Activated naive CD4-positive, alpha-beta T cell treated with anti-CD3 and anti-CD28 coated beads, Interleukin-2, amount 10 ng/mL, durations not matched to agents 7 days and 5 days (primary cell): ENCODE data around the gene DUS1L.

ENCODE experiments used
- CTCF ChIA-PET: fragments of 350-600 bp; sonication (Branson Sonifier 250); formaldehyde crosslinking; loops from one replicate; lab custom pipeline; 2021; ENCODE audit warnings: antibody characterized with exemption; lab: Charles Lee
- DNase-seq: peaks from one replicate; pipeline ENCODE4 v3.0.0-alpha.2; 2020
- H3K27ac Mint-ChIP-seq: one replicate; pipeline ENCODE4 v1.8.0; 2021; ENCODE audit warnings: mild to moderate bottlenecking, moderate library complexity, mixed read lengths
- H3K27me3 Mint-ChIP-seq: one replicate; pipeline ENCODE4 v1.8.0; 2021; ENCODE audit warnings: mild to moderate bottlenecking, mixed read lengths
- H3K36me3 Mint-ChIP-seq: one replicate; pipeline ENCODE4 v1.8.0; 2021; ENCODE audit warnings: mixed read lengths
- H3K4me1 Mint-ChIP-seq: one replicate; pipeline ENCODE4 v1.8.0; 2021; ENCODE audit warnings: mixed read lengths
- H3K4me3 Mint-ChIP-seq: one replicate; pipeline ENCODE4 v1.8.0; 2021; ENCODE audit warnings: mild to moderate bottlenecking, moderate library complexity, mixed read lengths
- H3K9me3 Mint-ChIP-seq: one replicate; pipeline ENCODE4 v1.8.0; 2021; ENCODE audit warnings: mixed read lengths

The DUS1L gene

DNA sequence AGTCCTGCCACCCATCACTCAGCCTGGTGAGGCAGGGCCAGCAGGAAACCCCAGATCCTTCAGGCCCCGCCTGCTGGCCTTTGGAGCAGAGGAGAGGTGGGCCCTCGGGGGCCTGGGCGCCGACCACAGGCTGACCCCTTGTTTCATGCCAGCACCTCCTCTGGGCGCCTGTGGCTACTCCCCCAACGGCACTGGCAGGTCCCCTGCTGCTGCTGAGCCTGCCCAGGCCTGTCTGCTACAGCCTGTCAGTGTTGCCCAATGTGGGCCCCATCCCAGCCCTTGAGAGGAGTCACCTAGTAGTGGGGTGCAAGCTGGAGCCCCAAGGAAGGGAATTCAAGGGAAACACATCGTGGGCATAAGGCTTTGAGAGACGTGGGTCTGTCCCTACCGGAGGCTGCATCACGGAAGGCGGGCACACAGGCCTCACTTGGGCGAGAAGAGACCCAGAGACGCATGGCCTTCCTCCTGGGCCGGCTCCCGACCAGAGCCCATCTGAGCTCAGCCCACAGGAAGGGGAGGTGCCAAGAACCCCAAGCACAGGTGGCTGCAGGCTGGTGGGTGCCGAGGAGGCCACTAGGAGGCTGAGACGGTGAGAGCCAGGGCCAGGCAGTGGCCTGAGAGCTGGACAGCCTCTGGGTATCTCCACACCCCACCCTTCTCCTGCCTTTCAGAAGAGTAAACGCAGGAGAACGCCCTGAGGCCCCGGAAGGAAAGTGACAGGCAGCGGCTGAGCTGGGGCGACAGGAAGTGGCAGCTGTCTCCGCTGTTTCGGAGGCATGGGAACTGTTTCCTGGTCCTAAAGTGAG lies 40.5 kb upstream of the DUS1L start:
- Mint-ChIP-seq H3K4me3 (peak overlapping the region; percentile 78), H3K27ac (peak overlapping the region; percentile 95), H3K4me1 (peaks cover 49% of the 10 kb centered on the region), H3K36me3 (peaks cover 3% of the 10 kb centered on the region), H3K9me3 (no peaks in the 10 kb centered on the region), H3K27me3 (no peaks in the 10 kb centered on the region)
- CTCF ChIA-PET, result interaction anchor here (0.7 to 2.1 kb wide), 6 partner anchors 10 to 147 kb away, joined by 3 to 5 read pairs (median 4); partner anchors contain the start of gene DCXR
- peak; percentile 78 for DNase-seq

DNA sequence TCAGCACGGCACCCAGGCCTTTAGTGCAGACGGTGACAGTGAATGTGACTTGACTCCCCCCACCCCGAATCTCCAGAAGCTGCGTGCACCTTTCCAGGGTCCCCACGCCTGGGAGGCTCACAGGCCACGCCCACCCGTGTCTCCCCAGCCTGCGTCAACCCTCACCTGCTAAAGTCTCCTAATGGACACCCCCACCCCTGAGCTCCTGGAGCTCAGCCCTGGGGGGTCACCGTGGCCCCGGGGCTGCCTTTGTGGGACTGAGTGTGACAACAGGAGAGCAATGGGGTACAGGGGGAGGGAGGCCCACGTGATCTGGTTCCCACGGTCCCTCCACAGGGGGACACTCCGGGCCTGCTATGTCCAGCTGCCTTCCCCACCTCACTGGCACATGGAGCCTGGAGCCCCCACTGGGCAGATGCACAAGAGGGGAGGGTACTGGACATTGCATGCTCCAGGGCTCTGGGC lies 39.8 kb upstream of the DUS1L start:
- peaks cover 49% of the 10 kb centered on the region for H3K4me1 Mint-ChIP-seq
- no peaks in the 10 kb centered on the region for H3K9me3 Mint-ChIP-seq
- H3K27ac Mint-ChIP-seq, result peak overlapping the region; percentile 95
- DNase-seq, result no peak
- no peaks in the 10 kb centered on the region for H3K27me3 Mint-ChIP-seq
- CTCF ChIA-PET, result interaction anchor here (0.8 to 2.1 kb wide), 2 partner anchors 9 to 146 kb away, joined by 4 to 5 read pairs; no protein-coding TSS in a partner anchor
- peaks cover 5% of the 10 kb centered on the region for H3K36me3 Mint-ChIP-seq
- peak overlapping the region; percentile 78 for H3K4me3 Mint-ChIP-seq

DNA sequence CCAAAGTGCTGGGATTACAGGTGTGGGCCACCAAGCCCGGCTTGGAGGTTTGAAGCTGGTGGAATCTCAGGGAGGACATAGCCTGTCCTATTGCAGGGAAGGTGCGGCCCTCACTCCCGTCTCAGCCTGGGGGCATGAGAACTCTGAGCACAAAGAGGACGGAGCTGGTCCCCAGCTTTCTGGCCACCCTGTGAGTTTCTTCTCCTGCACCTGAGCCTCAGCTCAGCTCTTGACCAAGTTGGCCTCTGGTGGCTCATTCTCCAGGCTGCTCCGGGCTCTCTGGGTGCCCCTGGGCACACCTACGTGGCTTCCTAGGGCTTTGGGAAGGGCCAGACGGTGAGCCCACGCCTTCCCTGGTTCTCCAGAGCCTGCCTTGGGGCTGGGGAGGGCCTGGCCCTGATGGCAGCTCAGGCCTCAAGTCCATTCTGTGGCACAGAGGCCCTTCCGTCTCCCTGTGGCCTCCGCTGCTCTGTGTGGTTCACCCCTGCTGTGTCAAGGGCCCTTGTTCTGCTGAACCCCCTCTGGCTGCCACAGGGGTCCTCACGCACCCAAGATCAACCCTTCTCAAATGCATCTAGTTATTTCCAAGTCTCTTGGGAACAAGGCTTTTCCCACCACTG lies 39.3 kb upstream of the DUS1L start:
- Mint-ChIP-seq H3K27me3 (no peaks in the 10 kb centered on the region), H3K36me3 (peaks cover 5% of the 10 kb centered on the region), H3K27ac (peak overlapping the region; percentile 95), H3K4me1 (peaks cover 46% of the 10 kb centered on the region), H3K4me3 (peak overlapping the region; percentile 78), H3K9me3 (no peaks in the 10 kb centered on the region)
- no peak for DNase-seq
- CTCF ChIA-PET, result interaction anchor here (1.5 to 2.1 kb wide), 2 partner anchors 9 to 74 kb away, joined by 3 to 5 read pairs; no protein-coding TSS in a partner anchor

DNA sequence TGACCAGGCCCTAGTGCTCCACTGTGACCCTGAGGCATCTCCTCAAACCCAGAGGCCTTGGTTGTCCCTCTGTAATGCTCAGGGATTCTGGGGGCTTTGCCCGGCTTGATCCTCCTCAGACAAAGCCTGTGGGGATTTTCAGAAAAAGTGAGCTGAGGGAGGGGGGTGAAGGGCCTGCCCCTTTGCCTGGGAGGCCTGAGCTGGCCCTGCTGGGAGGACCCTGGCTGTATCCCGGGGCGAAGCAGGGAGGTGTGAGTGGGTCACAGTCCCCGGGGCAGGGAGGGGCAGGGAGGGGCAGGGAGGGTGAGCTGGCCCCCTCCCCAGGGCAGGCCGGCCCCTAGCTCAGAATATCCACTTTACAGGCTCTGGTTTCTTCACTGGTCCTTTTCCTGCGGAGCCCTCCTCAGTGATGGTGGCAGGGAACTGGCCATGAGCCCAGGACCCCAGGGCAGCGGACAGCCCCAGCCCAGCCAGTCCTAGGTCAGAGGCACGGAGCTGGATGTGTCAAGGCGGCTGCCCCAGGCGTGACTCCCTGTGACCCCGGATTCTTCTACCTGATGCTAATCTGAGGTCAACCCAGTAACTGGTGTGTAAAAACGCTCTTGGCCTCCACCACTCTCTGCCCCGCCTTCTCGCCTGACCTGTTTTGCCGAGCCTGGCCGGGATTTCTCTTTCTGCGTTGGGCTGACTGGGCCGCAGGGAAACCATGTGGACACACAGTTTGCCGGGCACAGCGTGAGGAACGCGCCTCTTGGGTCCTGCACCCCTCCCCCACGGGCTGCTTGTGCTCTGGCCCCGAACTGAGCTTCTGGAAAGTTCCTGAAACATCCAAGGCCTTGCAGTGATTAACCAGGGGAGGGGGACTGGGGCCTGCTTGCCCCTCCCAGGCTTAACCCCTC lies 38.2 kb upstream of the DUS1L start:
- Mint-ChIP-seq H3K36me3 (peaks cover 6% of the 10 kb centered on the region), H3K4me3 (no peak overlapping the region), H3K4me1 (peaks cover 45% of the 10 kb centered on the region), H3K27ac (no peak overlapping the region), H3K27me3 (no peaks in the 10 kb centered on the region), H3K9me3 (no peaks in the 10 kb centered on the region)
- CTCF ChIA-PET, result interaction anchor here (1.0 to 1.5 kb wide), 2 partner anchors 66 to 73 kb away, joined by 3 to 4 read pairs; partner anchors contain the start of gene DCXR
- DNase-seq, result no peak

DNA sequence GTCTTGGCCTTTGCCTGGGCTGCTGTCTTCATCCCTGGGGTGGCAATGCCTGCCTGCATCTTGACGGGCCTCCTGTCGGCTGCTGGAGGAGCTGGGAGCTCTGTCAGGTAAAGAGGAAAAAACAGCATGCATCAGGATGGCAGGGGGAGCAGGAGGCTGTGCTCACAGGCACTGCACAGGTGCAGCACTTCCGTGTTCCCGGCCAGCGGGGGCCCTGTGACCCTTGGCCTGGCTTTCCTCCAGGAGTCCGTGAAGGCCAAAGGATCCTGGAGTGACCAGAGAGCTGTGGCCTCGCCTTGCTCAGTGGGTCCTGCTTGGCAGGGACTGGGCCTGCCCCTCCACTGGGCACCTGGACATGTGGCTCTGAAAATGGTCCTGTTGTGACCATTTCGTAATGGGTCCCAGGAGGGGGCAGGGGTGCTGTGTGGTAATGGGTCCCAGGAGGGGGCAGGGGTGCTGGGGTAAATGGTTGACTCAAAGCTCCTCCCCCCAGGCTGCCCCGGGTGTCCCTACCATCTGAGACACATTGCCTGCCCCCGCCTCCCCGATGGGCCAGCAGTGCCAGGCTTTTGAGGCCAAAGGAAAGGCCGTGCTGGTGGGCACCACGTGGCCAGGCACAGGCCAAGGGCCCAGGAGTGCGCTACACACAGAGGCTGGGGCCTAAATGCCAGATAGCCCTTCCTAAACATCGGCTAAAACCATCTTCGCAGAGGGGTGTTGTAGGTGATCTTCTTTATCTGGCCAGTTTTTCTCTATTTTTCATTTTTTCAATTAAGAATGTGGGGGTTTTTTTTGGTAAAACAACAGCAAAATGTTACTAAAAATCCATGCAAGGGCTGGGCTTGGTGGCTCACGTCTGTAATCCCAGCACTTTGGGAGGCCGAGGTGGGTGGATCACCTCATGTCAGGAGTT lies 36.4 kb upstream of the DUS1L start:
- H3K27me3 Mint-ChIP-seq, result no peaks in the 10 kb centered on the region
- no peak for DNase-seq
- CTCF ChIA-PET, result interaction anchor here (1.0 kb wide), 1 partner anchor 104 kb away, joined by 3 read pairs; no protein-coding TSS in a partner anchor
- H3K36me3 Mint-ChIP-seq, result peaks cover 6% of the 10 kb centered on the region
- H3K4me3 Mint-ChIP-seq, result no peak overlapping the region
- peaks cover 31% of the 10 kb centered on the region for H3K4me1 Mint-ChIP-seq
- no peak overlapping the region for H3K27ac Mint-ChIP-seq
- no peaks in the 10 kb centered on the region for H3K9me3 Mint-ChIP-seq

DNA sequence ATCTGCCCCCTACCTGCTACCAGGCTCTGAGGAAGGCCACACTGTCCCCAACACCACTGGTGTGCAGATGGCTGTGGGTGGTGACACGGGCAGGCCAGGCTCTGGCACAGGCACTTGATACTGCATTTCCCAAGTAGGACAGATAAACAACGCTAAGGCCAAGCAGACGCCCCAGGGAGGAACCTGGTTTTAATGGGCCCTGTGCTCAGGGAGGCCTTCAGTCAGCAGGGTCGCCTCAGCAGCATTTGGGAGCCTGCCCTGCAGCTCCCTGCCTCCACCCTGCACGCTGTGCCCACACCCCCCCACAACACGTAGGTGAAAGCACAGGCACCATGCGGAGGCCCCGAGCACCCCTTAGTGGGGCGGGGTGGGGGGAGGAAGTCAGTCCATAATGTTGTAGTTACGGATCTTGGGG lies 35.7 kb upstream of the DUS1L start:
- Mint-ChIP-seq H3K36me3 (peaks cover 6% of the 10 kb centered on the region), H3K27ac (no peak overlapping the region), H3K27me3 (no peaks in the 10 kb centered on the region), H3K4me1 (peaks cover 28% of the 10 kb centered on the region), H3K4me3 (peak overlapping the region; percentile 43), H3K9me3 (no peaks in the 10 kb centered on the region)
- CTCF ChIA-PET, result no interaction called here
- no peak for DNase-seq

DNA sequence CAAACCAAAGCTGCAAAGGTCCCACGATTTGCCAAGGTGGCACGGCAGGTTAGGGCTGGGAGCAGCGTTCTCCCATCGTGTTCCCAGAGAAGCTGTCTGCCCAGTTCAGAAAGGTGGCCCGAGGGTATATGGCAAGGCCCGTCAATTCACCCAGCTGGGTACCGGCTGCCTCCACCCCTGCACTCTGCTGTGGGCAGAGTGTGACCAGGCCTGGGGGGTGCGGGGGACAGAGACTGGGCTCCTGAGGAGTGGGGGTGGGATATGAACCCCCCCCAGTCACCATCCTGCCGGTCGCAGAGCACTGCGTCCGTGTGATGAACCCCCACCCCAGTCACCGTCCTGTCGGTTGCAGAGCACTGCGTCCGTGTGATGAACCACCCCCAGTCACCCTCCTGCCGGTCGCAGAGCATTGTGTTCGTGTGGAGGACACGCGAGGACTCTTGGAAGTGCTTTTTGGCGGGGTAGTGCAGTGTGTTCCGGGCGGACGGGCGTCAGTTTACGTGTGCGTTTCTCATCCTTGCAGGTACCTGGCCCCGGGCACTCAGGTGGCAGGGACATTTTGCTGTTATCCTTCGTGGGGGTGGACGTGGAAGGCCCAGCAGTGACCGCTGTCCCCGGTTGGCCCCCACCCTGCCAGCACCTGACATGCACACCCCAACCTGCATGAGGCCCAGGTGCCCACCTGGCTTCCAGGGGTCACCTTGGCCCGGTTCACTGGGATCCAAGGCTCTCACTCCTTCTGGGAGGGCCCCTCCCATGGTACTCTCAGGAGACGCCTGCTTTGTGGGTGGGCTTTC lies 35.1 kb upstream of the DUS1L start:
- peak overlapping the region; percentile 80 for H3K4me3 Mint-ChIP-seq
- H3K27me3 Mint-ChIP-seq, result no peaks in the 10 kb centered on the region
- H3K36me3 Mint-ChIP-seq, result peaks cover 9% of the 10 kb centered on the region
- DNase-seq, result no peak
- CTCF ChIA-PET, result no interaction called here
- H3K27ac Mint-ChIP-seq, result peak overlapping the region; percentile 86
- no peaks in the 10 kb centered on the region for H3K9me3 Mint-ChIP-seq
- peaks cover 26% of the 10 kb centered on the region for H3K4me1 Mint-ChIP-seq

DNA sequence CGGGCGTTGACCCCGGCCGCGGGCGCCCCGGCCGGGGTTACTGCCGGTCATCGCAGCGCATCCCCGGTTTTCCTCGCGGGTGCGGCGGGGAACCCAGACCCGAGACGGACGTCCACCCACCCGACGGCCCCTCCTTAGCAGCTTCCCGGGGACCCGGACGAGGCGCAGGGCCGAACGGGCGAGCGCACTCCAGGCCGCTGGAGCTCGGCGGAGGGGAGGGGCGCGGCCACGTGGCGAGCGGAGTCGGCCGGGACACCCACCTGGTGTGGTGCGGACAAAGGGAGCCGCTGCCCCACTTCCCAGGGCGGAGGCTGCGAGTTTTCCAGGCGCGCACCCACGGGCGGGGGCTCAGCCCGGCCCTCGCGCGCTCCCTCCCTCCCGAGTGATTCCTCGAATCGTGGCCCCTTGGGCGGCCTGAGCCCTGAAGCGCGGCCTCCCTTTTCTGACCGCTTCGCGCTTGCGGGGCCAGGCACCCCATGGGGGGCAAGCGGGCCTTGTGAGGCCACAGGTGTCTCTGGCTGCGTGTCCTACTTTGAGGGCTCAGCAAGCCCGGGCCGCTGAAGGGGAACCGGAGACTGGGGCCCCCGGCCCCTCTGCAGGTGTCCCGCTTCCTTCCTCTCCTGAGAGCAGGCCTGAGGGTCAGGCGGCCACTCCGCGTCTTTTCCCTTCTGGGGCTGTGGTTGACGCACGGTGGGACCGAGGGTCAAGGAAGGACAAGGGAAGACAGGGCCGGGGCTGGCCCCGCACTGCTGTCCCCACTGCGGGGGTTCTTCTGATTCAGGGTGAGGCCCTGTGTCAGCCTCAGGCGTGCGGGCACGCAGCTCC lies 33.5 kb upstream of the DUS1L start:
- H3K9me3 Mint-ChIP-seq, result no peaks in the 10 kb centered on the region
- H3K4me1 Mint-ChIP-seq, result peaks cover 19% of the 10 kb centered on the region
- no peak for DNase-seq
- peak overlapping the region; percentile 80 for H3K4me3 Mint-ChIP-seq
- H3K36me3 Mint-ChIP-seq, result peaks cover 11% of the 10 kb centered on the region
- CTCF ChIA-PET, result no interaction called here
- H3K27me3 Mint-ChIP-seq, result no peaks in the 10 kb centered on the region
- H3K27ac Mint-ChIP-seq, result peak overlapping the region; percentile 86

DNA sequence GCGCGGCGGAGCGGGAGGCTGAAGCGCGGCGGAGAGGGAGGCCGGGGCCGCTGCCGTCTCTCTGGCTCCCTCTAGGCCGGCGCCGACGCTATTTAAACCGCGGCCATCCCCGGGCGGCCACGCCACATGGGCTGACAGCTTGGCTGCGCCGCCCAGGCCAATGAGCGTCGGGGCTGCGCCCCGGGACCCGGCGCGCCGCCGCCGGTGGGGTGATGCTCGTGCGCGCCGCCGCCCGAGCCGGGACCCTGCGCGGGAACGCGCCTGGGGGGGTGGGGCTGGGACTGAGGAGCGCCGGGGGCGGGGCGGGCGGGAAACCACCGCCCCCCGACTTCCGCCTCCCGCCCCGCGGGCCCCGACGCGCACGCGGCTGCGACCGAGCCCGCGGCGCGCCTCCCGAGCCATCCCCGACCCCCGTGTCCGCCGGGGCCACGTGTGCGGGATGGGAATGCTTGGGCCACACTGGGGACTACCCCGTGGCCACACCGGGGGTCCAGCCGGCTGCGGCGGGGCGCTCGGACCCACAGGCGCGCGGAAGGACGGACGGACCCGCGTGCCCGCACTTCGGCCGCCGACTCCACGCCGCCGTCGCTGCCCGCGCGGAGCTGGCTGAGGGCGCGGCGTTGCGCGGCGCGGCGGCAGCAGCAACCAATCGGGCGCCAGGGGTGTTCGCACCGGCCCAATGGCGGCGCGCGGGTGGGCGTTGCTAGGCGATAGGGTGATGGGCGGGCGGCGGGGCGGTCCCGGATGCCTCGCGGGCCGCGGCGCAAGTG lies 32.8 kb upstream of the DUS1L start, which contains the start of gene FASN:
Gene FASN (minus strand): TSS at position 68 of the 770 bp plus-strand sequence. CDS start 1,791 bp downstream, outside the sequence.
- H3K36me3 Mint-ChIP-seq, result peaks cover 11% of the 10 kb centered on the region
- H3K9me3 Mint-ChIP-seq, result no peaks in the 10 kb centered on the region
- CTCF ChIA-PET, result no interaction called here
- peak within 1 kb of the TSS; percentile 75 for H3K27ac Mint-ChIP-seq
- peak; percentile 94 for DNase-seq
- peak within 1 kb of the TSS; percentile 74 for H3K4me3 Mint-ChIP-seq
- H3K4me1 Mint-ChIP-seq, result peaks cover 18% of the 10 kb centered on the region
- no peaks in the 10 kb centered on the region for H3K27me3 Mint-ChIP-seq

DNA sequence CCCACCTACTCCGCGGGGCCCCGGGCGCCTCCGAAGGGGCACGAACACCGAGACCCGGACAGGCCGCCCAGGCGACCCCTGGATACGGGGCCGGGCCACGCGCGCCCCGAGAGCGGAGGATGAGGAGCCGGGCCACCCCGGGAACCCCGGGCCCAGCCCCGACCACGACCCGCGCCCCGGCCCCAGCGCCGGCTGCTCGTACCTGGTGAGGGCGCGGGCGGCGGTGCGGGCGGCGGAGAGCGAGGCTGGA lies 32.2 kb upstream of the DUS1L start:
- no peak for DNase-seq
- peaks cover 13% of the 10 kb centered on the region for H3K36me3 Mint-ChIP-seq
- H3K9me3 Mint-ChIP-seq, result no peaks in the 10 kb centered on the region
- H3K27me3 Mint-ChIP-seq, result no peaks in the 10 kb centered on the region
- CTCF ChIA-PET, result no interaction called here
- H3K27ac Mint-ChIP-seq, result peak overlapping the region; percentile 75
- H3K4me3 Mint-ChIP-seq, result peak overlapping the region; percentile 74
- peaks cover 20% of the 10 kb centered on the region for H3K4me1 Mint-ChIP-seq

DNA sequence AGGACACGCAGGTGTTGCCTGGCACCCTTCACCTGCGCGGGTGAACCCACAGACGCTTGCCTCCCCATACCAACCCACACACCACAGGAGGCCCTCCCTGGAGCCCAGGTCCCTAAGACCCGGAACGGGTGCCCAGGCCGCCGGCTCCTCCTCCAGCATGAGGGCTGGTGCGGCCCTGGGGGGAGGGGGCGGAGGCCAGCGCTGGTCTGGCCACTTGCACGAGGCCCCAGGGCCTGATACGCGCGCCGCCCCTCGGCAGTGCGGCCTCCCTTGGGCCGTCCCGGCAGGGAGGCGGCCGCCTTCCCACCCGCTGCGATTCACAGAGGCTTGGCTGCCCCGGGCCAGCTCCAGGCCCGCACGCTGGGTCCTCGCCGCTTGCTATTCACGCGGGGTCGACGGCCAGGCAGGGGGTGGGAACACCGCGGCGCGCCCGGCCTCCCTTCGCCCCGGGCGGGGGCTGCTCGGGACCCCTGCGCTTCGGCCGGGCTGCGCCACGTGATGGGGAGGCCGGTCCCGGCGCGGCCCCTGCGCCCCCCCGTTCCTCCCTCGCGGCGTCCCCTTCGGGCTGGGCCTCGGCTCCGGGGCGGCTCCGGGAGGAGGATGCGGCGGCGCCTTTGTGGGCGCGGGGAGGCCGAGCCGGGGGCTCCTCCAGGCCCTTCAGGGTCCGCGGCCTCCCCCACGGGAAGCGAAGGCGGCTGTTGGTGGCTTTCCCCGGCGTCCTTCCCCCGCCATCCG lies 31.7 kb upstream of the DUS1L start:
- H3K36me3 Mint-ChIP-seq, result peaks cover 13% of the 10 kb centered on the region
- no peaks in the 10 kb centered on the region for H3K27me3 Mint-ChIP-seq
- peak; percentile 52 for DNase-seq
- H3K27ac Mint-ChIP-seq, result peak overlapping the region; percentile 55
- no peaks in the 10 kb centered on the region for H3K9me3 Mint-ChIP-seq
- H3K4me1 Mint-ChIP-seq, result peaks cover 19% of the 10 kb centered on the region
- peak overlapping the region; percentile 74 for H3K4me3 Mint-ChIP-seq
- CTCF ChIA-PET, result no interaction called here
